ENCODE measurements around the gene TRANK1. TPM values are rescaled to one million over a fixed set of nuclear protein-coding genes. Genes with fewer than 3 reads are reported as not detected.
A peak's percentile ranks its signal among the peaks of the same experiment; 100 is the strongest.

TRANK1 gene
- total and polyA plus RNA-seq, 2 experiments from 2014 or later, result 5.2 to 10.3 TPM

DNA sequence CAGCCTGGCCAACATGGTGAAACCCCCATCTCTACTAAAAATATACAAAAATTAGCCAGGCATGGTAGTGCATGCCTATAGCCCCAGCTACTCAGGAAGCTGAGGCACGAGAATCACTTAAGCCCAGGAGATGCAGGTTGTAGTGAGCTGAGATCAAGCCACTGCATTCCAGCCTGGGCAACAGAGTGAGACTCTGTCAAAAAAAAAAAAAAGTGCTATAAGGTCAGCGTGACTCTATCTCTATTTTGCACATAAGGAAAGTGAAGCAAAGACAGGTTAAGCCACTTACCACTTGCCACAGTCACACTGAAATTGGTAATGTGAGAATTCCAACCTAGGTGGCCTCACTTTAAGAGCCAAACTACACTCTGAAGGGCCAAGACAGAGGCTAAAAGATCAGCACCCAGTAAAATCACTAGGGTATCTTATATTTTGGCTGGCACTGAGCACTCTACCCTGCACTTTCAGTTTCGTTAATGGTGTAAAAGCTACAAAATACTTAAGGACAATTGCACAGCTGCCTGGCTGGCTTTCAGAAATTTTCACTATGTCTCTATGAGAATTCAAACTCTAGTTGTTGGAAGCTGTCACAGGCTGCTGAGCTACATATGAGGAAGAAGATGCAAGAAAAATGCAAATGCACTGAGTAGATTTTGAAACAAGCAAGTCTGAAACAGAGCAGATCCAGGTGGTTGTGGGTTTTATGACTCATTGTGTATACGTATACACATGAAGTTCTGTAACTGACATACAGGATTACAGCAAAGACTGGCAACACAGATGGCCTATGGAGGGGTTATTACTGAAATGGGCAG is 32.7 kb downstream of the TRANK1 start:
- in situ Hi-C loops (cut with MboI), result no loop called here
- WGBS, 2 experiments (ENCODE audit: low coverage in 1 of 2, low lambda C conversion rate in 2 of 2, missing lambda C conversion rate in 2 of 2), result 60 to 61% methylated on average over 4 of the region's 4 CpGs
- H3K4me2 ChIP-seq (ENCODE audit: unreplicated experiment), result peak overlapping the region; percentile 28
- H3K9me2 ChIP-seq (ENCODE audit: insufficient read depth), result no peaks in the 10 kb centered on the region
- H3K9me3 ChIP-seq (ENCODE audit: low read depth), result no peaks in the 10 kb centered on the region
- H2AFZ ChIP-seq, result no peak overlapping the region
- no peaks in the 10 kb centered on the region for H3K36me3 ChIP-seq (ENCODE audit: low read depth)
- H3K9ac ChIP-seq, result no peak overlapping the region
- H4K20me1 ChIP-seq (ENCODE audit: insufficient read depth), result no peaks in the 10 kb centered on the region
- peak; percentile 66 for DNase-seq
- peaks cover 6% of the 10 kb centered on the region; the same call in 1 of the 2 replicates for H3F3A ChIP-seq (ENCODE audit: insufficient read depth)
- H3K27ac ChIP-seq, result peak overlapping the region; percentile 17; the same call in 1 of the 2 replicates
- H3K79me2 ChIP-seq (ENCODE audit: insufficient read depth), result no peaks in the 10 kb centered on the region
- H3K27me3 ChIP-seq (replicated peaks; ENCODE audit: insufficient read depth), result no peaks in the 10 kb centered on the region
- no peak overlapping the region for H3K4me3 ChIP-seq
- H3K4me1 ChIP-seq (ENCODE audit: insufficient read depth), result peaks cover 12% of the 10 kb centered on the region
- TF ChIP-seq EZH2phosphoT487 (IDR thresholded peaks at IDR 0.05; ENCODE audit: insufficient read depth, low read depth) (no peak), EZH2 (IDR thresholded peaks at IDR 0.05; ENCODE audit: insufficient read depth, poor library complexity, severe bottlenecking) (no peak)

DNA sequence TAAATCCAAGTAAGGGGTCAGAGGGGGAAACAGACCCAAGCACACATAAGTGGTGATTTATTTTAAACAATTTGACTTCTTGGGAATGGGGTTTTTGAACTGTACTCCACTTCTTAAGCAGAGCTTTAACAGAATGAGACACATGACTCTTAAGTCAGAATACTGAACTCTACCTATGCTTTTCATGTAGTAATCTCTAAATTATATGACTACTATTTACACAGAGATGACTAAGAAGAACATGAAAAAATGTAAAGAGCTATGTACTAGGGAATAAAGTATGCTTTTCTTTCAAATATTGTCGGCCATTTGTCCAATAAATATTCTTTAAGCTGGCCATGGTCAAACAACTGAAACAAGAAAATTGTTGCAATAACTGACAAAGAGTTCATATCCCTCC is 35.2 kb downstream of the TRANK1 start:
- Histone ChIP-seq H3K27me3 (replicated peaks; ENCODE audit: insufficient read depth) (no peaks in the 10 kb centered on the region), H3K27ac (no peak overlapping the region), H3K79me2 (ENCODE audit: insufficient read depth) (no peaks in the 10 kb centered on the region), H3K4me1 (ENCODE audit: insufficient read depth) (peaks cover 12% of the 10 kb centered on the region), H3K9me2 (ENCODE audit: insufficient read depth) (no peaks in the 10 kb centered on the region), H3F3A (ENCODE audit: insufficient read depth) (peaks cover 6% of the 10 kb centered on the region; the same call in 1 of the 2 replicates), H3K36me3 (ENCODE audit: low read depth) (no peaks in the 10 kb centered on the region), H3K4me3 (no peak overlapping the region), H2AFZ (no peak overlapping the region), H3K9ac (no peak overlapping the region), H3K9me3 (ENCODE audit: low read depth) (no peaks in the 10 kb centered on the region), H3K4me2 (ENCODE audit: unreplicated experiment) (no peak overlapping the region), H4K20me1 (ENCODE audit: insufficient read depth) (no peaks in the 10 kb centered on the region)
- in situ Hi-C loops (cut with MboI), result no loop called here
- no peak for DNase-seq
- 100% methylated on average over 1 of the region's 1 CpG for WGBS, 2 experiments (ENCODE audit: low coverage in 1 of 2, low lambda C conversion rate in 2 of 2, missing lambda C conversion rate in 2 of 2)
- TF ChIP-seq EZH2phosphoT487 (IDR thresholded peaks at IDR 0.05; ENCODE audit: insufficient read depth, low read depth) (no peak), EZH2 (IDR thresholded peaks at IDR 0.05; ENCODE audit: insufficient read depth, poor library complexity, severe bottlenecking) (no peak)

DNA sequence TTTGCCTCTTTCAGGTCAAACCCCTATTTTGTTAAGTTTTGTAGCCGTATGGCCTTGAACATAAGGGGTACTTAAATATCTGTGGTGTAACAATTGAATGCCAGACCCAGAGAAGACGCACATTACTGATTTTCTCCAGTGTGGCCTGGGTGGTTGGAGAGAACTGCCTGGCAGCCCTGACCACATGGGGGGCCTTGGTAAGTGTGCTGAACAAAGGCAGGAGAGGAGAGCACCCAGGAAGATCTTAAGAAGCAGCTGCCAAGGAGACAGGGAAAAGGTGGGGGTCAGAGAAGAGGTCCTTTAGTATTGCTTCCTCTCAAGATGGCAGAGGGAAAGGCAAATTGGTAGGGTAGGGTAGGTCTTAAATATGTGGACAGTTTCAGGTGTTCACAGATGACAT is 35.7 kb downstream of the TRANK1 start:
- no peak for TF ChIP-seq EZH2phosphoT487 (IDR thresholded peaks at IDR 0.05; ENCODE audit: insufficient read depth, low read depth)
- TF ChIP-seq EZH2 (IDR thresholded peaks at IDR 0.05; ENCODE audit: insufficient read depth, poor library complexity, severe bottlenecking), result no peak
- Histone ChIP-seq H3K36me3 (ENCODE audit: low read depth) (no peaks in the 10 kb centered on the region), H3K4me1 (ENCODE audit: insufficient read depth) (peaks cover 12% of the 10 kb centered on the region), H4K20me1 (ENCODE audit: insufficient read depth) (no peaks in the 10 kb centered on the region), H2AFZ (no peak overlapping the region), H3K4me2 (ENCODE audit: unreplicated experiment) (no peak overlapping the region), H3K9me2 (ENCODE audit: insufficient read depth) (no peaks in the 10 kb centered on the region), H3K4me3 (no peak overlapping the region), H3K9me3 (ENCODE audit: low read depth) (no peaks in the 10 kb centered on the region), H3K27ac (no peak overlapping the region), H3K9ac (no peak overlapping the region), H3K79me2 (ENCODE audit: insufficient read depth) (no peaks in the 10 kb centered on the region), H3K27me3 (replicated peaks; ENCODE audit: insufficient read depth) (no peaks in the 10 kb centered on the region), H3F3A (ENCODE audit: insufficient read depth) (peaks cover 6% of the 10 kb centered on the region; the same call in 1 of the 2 replicates)
- WGBS, 2 experiments (ENCODE audit: low coverage in 1 of 2, low lambda C conversion rate in 2 of 2, missing lambda C conversion rate in 2 of 2), result 86% methylated on average over 2 of the region's 2 CpGs
- in situ Hi-C loops (cut with MboI), result no loop called here
- no peak for DNase-seq

DNA sequence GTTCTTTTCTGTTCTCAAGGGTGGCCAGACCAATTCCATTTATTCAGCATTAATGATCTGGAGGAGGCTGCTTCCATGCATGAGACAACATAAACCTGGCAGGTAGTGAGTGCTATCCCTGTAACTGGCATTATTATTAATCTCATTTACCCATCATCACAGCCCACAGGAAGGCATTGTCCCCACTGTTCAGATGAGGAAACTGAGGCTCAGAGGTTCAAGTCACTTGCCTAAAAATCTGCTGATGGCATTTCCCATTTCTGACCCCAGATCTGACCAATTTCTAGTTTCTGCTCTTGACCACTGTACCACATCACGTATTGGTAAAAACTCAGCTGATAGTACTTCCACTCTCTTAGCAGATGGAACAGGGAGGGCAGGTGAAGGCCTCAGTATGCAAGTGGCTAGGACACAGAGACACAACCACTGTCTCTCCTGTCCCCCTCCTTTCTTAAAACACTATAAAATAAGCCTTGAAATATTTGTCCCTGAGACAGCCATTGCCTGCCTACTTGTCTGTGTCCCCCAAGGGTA is 36.1 kb downstream of the TRANK1 start:
- Histone ChIP-seq H3K36me3 (ENCODE audit: low read depth) (no peaks in the 10 kb centered on the region), H3K9ac (peak overlapping the region; percentile 71), H3K9me3 (ENCODE audit: low read depth) (no peaks in the 10 kb centered on the region), H4K20me1 (ENCODE audit: insufficient read depth) (no peaks in the 10 kb centered on the region), H3K4me1 (ENCODE audit: insufficient read depth) (peaks cover 12% of the 10 kb centered on the region), H3K27me3 (replicated peaks; ENCODE audit: insufficient read depth) (no peaks in the 10 kb centered on the region), H3K27ac (no peak overlapping the region), H3K9me2 (ENCODE audit: insufficient read depth) (no peaks in the 10 kb centered on the region), H2AFZ (peak overlapping the region; percentile 93), H3K79me2 (ENCODE audit: insufficient read depth) (no peaks in the 10 kb centered on the region), H3K4me3 (peak overlapping the region; percentile 74), H3F3A (ENCODE audit: insufficient read depth) (peaks cover 6% of the 10 kb centered on the region; the same call in 1 of the 2 replicates), H3K4me2 (ENCODE audit: unreplicated experiment) (peak overlapping the region; percentile 80)
- TF ChIP-seq EZH2 (IDR thresholded peaks at IDR 0.05; ENCODE audit: insufficient read depth, poor library complexity, severe bottlenecking) (no peak), EZH2phosphoT487 (IDR thresholded peaks at IDR 0.05; ENCODE audit: insufficient read depth, low read depth) (no peak)
- 95 to 96% methylated on average over 1 of the region's 1 CpG for WGBS, 2 experiments (ENCODE audit: low coverage in 1 of 2, low lambda C conversion rate in 2 of 2, missing lambda C conversion rate in 2 of 2)
- in situ Hi-C loops (cut with MboI), result no loop called here
- DNase-seq, result no peak
